ENCODE results near the gene BCL3.
A peak's percentile ranks its signal among the peaks of the same experiment; 100 is the strongest.

The BCL3 gene

DNA sequence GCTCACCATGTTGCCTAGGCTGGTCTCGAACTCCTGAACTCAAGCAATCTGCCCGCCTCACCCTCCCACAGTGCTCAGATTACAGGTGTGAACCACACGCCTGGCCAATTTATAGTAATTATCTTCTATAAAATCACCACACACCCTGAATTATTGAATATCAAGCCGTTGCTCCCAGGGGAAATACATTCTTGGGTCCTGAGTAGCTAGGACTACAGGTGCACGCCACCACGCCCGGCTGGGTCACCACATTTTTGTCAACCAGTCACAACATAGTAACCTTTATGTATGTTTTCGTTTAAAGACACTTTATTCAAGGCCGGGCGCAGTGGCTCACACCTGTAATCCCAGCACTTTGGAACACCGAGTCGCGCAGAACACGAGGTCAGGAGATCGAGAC is 37.5 kb downstream of the BCL3 start:
- H3K27ac Mint-ChIP-seq, result no peak overlapping the region
- intact Hi-C loops (cut with micrococcal nuclease), result no loop called here
- peaks cover 27% of the 10 kb centered on the region for H3K4me1 Mint-ChIP-seq (ENCODE audit: low read depth)
- H3K27me3 Mint-ChIP-seq, result no peaks in the 10 kb centered on the region
- H3K4me3 Mint-ChIP-seq, result no peak overlapping the region
- no peaks in the 10 kb centered on the region for H3K9me3 Mint-ChIP-seq
- H3K36me3 Mint-ChIP-seq (ENCODE audit: low read depth), result no peaks in the 10 kb centered on the region

DNA sequence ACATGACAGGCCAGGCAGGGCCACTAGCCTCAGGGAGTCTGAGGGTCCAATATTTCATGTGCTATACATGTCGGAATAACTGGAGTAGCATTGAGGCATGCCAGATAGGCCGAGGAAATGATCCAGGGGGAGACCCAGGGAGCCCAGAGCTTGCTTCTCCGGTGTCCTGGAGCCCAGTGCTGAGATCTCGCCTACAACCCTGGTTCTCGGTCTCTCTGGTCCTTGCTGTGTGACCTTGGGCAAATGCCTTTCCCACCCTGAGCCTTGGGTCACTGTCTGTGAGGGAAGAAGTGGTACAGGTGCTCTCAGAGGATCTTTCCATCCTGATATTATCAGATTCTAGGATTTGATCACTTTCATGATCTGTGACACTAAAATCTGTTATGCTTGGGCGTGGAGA is 40.5 kb downstream of the BCL3 start:
- H3K27ac Mint-ChIP-seq, result peak overlapping the region; percentile 77
- H3K4me1 Mint-ChIP-seq (ENCODE audit: low read depth), result peaks cover 21% of the 10 kb centered on the region
- H3K4me3 Mint-ChIP-seq, result no peak overlapping the region
- intact Hi-C loops (cut with micrococcal nuclease), result no loop called here
- H3K27me3 Mint-ChIP-seq, result peaks cover 6% of the 10 kb centered on the region
- no peaks in the 10 kb centered on the region for H3K9me3 Mint-ChIP-seq
- no peaks in the 10 kb centered on the region for H3K36me3 Mint-ChIP-seq (ENCODE audit: low read depth)

DNA sequence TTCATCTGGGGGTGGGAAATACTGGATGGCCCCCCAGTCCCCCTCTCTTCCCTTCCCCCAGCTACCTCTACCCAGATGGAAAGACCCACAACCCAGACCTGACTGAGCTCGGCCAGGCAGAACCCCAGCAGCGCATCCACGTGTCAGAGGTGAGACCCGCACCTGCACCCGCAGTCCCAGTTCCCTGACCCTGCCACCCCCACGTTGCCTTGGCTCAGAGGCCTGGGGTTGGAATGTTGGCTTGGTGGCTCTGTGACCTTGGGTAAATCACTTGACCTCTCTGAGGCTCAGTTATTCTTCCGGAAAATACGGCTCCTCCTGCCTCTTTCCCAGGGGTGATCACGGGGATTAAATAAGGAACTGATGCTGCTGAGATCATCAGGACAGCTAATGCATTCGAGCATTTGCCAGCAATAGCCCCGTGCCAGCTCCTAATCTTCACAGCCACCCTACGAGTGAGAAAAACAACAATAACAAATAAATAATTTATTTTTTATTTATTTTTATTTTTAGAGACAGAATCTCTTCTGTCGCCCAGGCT is 41.5 kb downstream of the BCL3 start:
- H3K36me3 Mint-ChIP-seq (ENCODE audit: low read depth), result no peaks in the 10 kb centered on the region

DNA sequence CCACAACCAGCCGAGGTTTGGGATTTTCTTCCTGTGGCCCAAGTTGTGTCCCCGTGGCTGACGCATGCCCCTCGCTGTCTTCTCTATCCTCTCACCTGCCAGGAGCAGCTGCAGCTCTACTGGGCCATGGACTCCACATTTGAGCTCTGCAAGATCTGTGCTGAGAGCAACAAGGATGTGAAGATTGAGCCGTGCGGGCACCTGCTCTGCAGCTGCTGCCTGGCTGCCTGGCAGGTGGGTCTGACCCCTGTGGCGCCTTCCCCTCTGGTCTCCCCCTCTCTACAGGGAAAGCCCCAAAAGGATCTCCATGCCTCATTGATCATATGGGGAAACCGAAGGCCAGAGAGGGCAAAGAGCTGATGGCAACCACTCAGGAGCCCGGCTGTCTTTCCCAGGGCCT is 43.8 kb downstream of the BCL3 start:
- Mint-ChIP-seq H3K27ac (peak overlapping the region; percentile 31), H3K9me3 (no peaks in the 10 kb centered on the region), H3K4me1 (ENCODE audit: low read depth) (peaks cover 12% of the 10 kb centered on the region), H3K27me3 (peaks cover 8% of the 10 kb centered on the region), H3K36me3 (ENCODE audit: low read depth) (no peaks in the 10 kb centered on the region), H3K4me3 (no peak overlapping the region)
- intact Hi-C loops (cut with micrococcal nuclease), result no loop called here

More for the DNA sequence above, 41.5 kb downstream of the BCL3 start:
- Mint-ChIP-seq H3K9me3 (no peaks in the 10 kb centered on the region), H3K4me1 (ENCODE audit: low read depth) (peaks cover 12% of the 10 kb centered on the region), H3K27me3 (peaks cover 8% of the 10 kb centered on the region), H3K4me3 (no peak overlapping the region), H3K27ac (peak overlapping the region; percentile 77)
- intact Hi-C loops (cut with micrococcal nuclease), result no loop called here

DNA sequence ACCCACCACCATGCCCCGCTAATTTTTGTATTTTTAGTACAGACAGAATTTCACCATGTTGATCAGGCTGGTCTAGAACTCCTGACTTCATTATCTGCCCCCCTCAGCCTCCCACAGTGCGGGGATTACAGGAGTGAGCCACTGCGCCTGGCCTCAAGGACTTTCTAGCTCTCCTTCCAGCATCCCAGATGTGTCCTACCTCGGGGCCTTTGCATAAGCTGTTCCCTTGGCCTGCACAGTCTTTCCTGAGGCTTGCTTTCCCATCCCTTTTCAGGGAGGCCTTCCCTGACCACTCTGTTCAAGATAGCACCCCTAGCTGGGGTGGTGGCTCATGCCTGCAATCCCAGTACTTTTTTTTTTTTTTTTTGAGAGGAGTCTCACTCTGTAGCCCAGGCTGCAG is 46.1 kb downstream of the BCL3 start:
- Mint-ChIP-seq H3K27ac (peak overlapping the region; percentile 31), H3K4me3 (no peak overlapping the region), H3K4me1 (ENCODE audit: low read depth) (peaks cover 6% of the 10 kb centered on the region), H3K36me3 (ENCODE audit: low read depth) (no peaks in the 10 kb centered on the region), H3K27me3 (peaks cover 11% of the 10 kb centered on the region), H3K9me3 (no peaks in the 10 kb centered on the region)
- intact Hi-C loops (cut with micrococcal nuclease), result no loop called here

DNA sequence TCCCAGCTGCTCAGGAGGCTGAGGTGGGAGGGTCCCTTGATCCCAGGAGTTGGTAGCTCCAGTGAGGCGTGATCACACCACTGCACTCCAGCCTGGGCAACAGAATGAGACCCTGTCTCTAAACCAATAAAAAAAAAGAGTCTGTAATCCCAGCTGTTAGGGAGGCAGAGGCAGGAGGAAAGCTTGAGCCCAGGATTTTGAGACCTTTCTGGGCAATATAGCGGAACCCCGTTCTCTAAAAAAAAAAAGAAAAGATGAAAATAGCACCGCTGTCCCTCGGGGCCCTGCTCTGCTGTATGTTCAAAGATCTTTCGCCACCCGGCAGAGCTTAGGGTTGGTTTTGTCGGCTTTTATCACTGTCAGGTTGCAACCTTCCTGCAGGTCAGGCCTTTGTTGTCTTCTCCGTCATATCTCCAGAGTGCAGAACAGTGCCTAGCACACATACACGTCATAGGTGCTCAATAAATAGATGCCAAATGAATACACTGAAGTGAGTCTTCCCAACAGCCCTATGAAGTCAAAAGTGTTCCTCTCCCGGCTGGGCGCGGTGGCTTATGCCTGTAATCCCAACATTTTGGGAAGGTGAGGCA is 47.0 kb downstream of the BCL3 start:
- H3K4me3 Mint-ChIP-seq, result no peak overlapping the region
- H3K27ac Mint-ChIP-seq, result no peak overlapping the region
- H3K27me3 Mint-ChIP-seq, result peaks cover 11% of the 10 kb centered on the region
- intact Hi-C loops (cut with micrococcal nuclease), result no loop called here
- no peaks in the 10 kb centered on the region for H3K36me3 Mint-ChIP-seq (ENCODE audit: low read depth)
- peaks cover 8% of the 10 kb centered on the region for H3K4me1 Mint-ChIP-seq (ENCODE audit: low read depth)
- H3K9me3 Mint-ChIP-seq, result no peaks in the 10 kb centered on the region

DNA sequence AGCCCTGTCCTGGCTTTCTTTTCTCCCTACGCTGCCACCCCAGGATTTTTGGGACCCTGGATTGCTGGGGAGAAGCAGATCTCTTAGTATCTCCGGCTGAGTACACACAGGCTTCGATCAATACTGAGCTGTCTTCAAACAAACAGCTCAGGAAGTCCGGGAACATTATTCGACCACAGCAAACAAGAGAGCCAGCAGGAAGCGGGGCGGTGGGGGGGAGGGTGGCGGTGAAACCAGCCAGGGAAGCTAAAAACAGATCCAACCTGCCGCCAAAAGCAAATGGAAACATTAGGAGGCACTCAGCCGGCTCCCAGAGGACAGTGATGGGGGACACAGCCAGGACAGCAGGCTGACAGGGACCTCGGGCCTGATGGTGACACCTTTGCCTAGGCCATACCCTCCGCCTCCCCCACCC is 48.2 kb downstream of the BCL3 start:
- H3K4me1 Mint-ChIP-seq (ENCODE audit: low read depth), result peaks cover 9% of the 10 kb centered on the region
- H3K27ac Mint-ChIP-seq, result peak overlapping the region; percentile 13
- intact Hi-C loops (cut with micrococcal nuclease), result no loop called here
- peaks cover 11% of the 10 kb centered on the region for H3K27me3 Mint-ChIP-seq
- no peak overlapping the region for H3K4me3 Mint-ChIP-seq
- no peaks in the 10 kb centered on the region for H3K36me3 Mint-ChIP-seq (ENCODE audit: low read depth)
- no peaks in the 10 kb centered on the region for H3K9me3 Mint-ChIP-seq

DNA sequence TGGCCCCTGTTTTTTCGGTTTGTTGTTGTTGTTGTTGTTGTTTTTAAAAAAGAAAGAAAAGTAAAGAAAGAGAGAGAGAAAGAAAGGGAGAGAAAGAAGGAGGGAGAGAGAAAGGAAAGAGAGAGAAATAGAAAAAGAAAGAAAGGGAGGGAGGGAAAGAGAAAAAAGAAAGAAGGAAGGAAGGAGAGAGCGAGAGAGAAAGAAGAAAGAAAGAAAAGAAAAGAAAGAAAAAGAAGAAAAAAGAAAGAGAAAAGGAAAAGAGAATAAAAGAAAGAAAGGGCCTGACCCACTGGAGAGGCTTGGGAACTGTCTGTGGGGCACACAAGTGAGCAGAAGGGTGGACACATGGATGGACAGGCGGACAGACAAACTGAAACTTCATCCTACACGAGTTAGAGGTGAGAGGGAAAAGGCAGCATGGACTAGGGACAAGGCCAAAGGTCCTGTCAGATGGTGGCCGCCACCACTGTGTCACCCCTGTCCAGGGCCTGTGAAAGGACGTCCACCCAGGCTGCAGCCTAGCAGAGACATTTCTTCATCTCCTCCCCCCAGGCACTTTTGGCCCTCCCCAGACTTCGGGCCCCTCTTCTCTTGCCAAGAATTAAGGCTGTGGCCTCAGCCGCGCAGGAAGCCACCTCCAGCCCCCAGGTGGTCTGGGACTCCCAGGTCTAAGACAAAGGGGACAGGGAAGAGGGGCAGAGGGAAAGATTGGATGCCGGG is 51.3 kb downstream of the BCL3 start:
- H3K9me3 Mint-ChIP-seq, result no peaks in the 10 kb centered on the region
- no peak overlapping the region for H3K4me3 Mint-ChIP-seq
- no peak overlapping the region for H3K27ac Mint-ChIP-seq
- intact Hi-C loops (cut with micrococcal nuclease), result loop anchor here (2.0 kb wide), 1 partner anchor 45 kb away; no protein-coding TSS in a partner anchor
- H3K36me3 Mint-ChIP-seq (ENCODE audit: low read depth), result no peaks in the 10 kb centered on the region
- H3K27me3 Mint-ChIP-seq, result peaks cover 21% of the 10 kb centered on the region
- H3K4me1 Mint-ChIP-seq (ENCODE audit: low read depth), result peaks cover 9% of the 10 kb centered on the region

DNA sequence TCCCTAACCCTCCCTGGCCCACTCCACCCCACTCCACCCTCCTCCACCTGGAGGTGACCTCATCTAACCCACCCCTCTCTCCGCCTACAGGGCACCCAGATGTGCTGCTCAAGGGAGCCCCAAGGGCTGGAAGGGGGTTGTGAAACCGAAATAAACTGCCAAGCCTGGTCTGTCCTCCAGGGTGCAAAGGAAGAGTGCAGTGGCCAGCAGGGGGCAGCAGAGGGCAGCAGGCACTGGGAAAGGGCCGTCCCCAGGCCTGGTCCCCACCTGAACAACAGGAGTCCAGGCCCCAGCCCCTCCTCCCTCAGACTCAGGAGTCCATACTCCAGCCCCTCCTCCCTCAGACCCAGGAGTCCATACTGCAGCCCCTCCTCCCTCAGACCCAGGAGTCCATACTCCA is 52.0 kb downstream of the BCL3 start:
- intact Hi-C loops (cut with micrococcal nuclease), result loop anchor here (2.0 kb wide), 1 partner anchor 44 kb away; no protein-coding TSS in a partner anchor
- Mint-ChIP-seq H3K4me1 (ENCODE audit: low read depth) (peaks cover 9% of the 10 kb centered on the region), H3K4me3 (no peak overlapping the region), H3K36me3 (ENCODE audit: low read depth) (no peaks in the 10 kb centered on the region), H3K9me3 (no peaks in the 10 kb centered on the region), H3K27me3 (peaks cover 24% of the 10 kb centered on the region), H3K27ac (no peak overlapping the region)

DNA sequence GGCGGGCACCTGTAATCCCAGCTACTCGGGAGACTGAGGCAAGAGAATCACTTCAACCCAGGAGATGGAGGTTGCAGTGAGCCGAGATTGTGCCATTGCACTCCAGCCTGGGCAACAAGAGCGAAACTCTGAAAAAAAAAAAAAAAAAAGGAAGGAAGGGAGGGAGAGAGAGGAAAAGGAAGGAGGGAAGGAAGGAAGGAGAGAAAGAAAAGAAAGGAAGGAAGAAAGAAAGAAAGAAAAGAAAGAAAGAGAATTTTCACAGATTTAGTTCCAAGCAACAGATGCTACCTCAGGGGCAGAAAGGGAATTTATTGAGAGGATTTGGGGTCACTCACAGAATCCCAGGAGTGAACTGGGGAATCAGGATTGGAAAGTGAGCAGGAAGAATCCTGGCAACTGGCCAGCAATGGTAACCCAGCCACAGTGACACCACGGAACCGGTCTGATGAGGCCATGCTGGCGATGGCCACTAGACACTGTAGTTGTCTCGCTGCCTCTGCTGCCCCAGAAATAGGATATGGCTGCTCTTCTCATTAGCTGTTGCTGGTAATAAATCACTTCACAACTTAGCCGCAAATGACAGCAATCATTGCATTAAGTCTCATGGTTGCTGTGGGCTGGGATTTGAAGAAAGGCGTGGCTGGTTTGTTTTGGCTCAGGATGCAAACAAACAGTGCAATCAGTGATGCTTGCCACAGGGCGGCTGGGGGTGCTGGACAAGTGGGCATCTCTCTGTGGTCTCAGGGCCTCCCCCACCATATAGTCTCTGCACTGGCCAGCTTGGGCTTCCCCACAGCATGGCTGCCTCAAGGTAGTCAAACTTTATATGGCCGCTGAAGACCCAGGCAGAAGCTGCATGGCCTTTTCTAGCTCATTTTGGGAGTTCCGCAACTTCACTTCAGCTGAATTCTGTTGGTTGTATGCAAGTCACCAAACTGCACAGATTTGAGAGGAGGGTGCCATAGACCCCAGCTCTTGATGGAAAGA is 55.2 kb downstream of the BCL3 start:
- Mint-ChIP-seq H3K4me3 (no peak overlapping the region), H3K9me3 (no peaks in the 10 kb centered on the region), H3K36me3 (ENCODE audit: low read depth) (no peaks in the 10 kb centered on the region), H3K27me3 (peaks cover 39% of the 10 kb centered on the region), H3K27ac (no peak overlapping the region), H3K4me1 (ENCODE audit: low read depth) (peaks cover 24% of the 10 kb centered on the region)
- intact Hi-C loops (cut with micrococcal nuclease), result no loop called here

DNA sequence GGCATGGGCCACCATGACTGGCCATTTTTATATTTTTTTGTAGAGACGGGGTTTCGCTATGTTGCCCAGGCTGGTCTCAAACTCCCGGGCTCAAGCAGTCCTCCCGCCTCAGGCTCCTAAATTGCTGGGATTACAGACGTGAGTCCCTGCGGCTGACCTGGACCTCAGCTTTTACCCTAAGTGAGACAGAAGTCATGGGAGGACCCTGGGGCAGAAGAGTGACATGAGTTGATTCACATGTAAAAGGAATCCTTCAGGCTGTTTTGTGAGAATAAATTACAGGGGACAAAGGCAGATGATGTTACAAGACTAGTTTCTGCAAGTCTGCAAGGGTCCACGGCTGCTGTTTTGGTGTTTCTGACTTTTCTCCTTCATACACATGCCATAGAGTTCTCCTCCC is 57.8 kb downstream of the BCL3 start:
- Mint-ChIP-seq H3K36me3 (ENCODE audit: low read depth) (no peaks in the 10 kb centered on the region), H3K4me1 (ENCODE audit: low read depth) (peaks cover 23% of the 10 kb centered on the region), H3K27me3 (peaks cover 59% of the 10 kb centered on the region), H3K4me3 (no peak overlapping the region), H3K27ac (no peak overlapping the region), H3K9me3 (no peaks in the 10 kb centered on the region)
- intact Hi-C loops (cut with micrococcal nuclease), result no loop called here

DNA sequence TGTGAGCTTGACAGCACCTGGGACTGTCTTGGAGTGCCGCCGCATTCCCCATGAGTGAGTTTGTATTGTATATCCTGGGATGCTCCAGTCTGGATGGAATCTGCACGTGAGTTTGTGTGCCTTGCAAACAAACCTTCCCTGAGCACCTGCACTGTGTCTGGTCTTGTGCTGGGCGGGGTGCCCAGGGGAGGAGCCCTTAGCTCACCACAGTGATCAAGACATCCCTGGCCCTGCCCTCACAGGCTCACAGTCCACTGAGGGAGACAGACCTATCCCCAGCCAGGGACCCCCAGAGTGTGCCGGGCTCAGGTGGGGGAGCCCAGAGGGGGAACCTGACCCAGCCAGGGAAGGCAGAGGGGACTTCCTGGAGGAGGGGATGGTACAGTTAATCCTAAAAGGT is 58.7 kb downstream of the BCL3 start:
- Mint-ChIP-seq H3K4me3 (no peak overlapping the region), H3K27ac (no peak overlapping the region), H3K4me1 (ENCODE audit: low read depth) (peaks cover 23% of the 10 kb centered on the region), H3K36me3 (ENCODE audit: low read depth) (no peaks in the 10 kb centered on the region), H3K9me3 (no peaks in the 10 kb centered on the region), H3K27me3 (peaks cover 67% of the 10 kb centered on the region)
- intact Hi-C loops (cut with micrococcal nuclease), result no loop called here

DNA sequence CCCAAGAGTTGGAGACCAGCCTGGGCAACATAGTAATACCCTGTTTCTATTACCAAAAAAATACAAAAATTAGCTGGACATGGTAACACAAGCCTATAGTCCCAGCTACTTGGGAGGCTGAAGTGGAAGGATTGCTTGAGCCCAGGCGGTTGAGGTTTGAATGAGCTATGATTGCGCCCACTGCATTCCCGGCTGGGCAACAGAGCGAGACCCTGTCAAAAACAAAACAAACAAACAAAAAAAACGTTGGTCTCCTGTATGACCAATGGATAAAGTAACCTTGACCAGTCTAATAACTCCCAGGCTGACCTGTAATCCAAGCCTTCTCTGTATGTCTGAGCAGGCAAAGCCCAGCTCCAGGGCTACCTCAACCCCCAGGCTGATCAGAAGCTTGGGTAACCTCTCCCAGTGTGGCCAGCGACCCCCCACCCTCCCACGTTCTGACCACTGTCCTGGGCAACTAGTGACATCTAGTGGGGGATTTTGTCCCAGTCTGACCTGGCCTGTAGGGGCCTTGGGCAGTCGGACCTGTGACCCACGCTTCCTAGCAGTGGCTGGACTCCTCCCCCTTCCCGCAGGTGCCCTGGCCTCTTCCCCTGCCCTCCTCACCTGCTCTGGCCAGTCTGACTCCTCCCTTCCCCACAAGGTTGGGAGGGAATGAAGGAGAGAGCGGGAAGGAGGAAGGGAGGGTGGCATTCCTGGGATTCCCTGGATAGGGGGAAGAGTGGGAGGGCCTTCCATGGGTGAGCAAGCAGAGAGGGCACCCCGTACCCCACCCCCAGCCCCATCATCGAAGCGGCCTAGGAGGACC is 59.3 kb downstream of the BCL3 start:
- intact Hi-C loops (cut with micrococcal nuclease), result no loop called here

More for the DNA sequence above, 59.3 kb downstream of the BCL3 start:
- H3K4me3 Mint-ChIP-seq, result no peak overlapping the region
- peaks cover 62% of the 10 kb centered on the region for H3K27me3 Mint-ChIP-seq
- H3K4me1 Mint-ChIP-seq (ENCODE audit: low read depth), result peaks cover 23% of the 10 kb centered on the region
- no peaks in the 10 kb centered on the region for H3K36me3 Mint-ChIP-seq (ENCODE audit: low read depth)
- no peak overlapping the region for H3K27ac Mint-ChIP-seq
- no peaks in the 10 kb centered on the region for H3K9me3 Mint-ChIP-seq

Measured in dendritic cell treated with granulocyte-macrophage colony-stimulating factor and Interleukin-4, amounts not matched to agents 40 ng/mL and 50 ng/mL, for 4 days (primary cell).